A549 (cell line): ENCODE results near the gene TAS2R5. TPM values are rescaled to one million over a fixed set of nuclear protein-coding genes. Genes with fewer than 3 reads are reported as not detected.
A peak's percentile ranks its signal among the peaks of the same experiment; 100 is the strongest.

ENCODE experiments used
- ATAC-seq, 2 experiments: fragments of 200-7000 bp in 1 of 2; fragments of >200 bp in 1 of 2; cut with Nextera tagmentation in 1 of 2; cut with Tn5 transposase in 1 of 2; 3 replicates each; pipeline versions ENCODE4 v1.8.0 to v1.9.1; 2018 to 2020; ENCODE audit warnings: mild to moderate bottlenecking in 1 of 2, moderate library complexity in 1 of 2
- CTCF ChIA-PET: fragments of 300-600 bp; sonication (Branson Sonifier 250); formaldehyde crosslinking; extraction: SDS; loops from one replicate; lab custom pipeline; 2021; ENCODE audit warnings: antibody characterized with exemption, inconsistent platforms; lab: Yijun Ruan, JAX
- POLR2A ChIA-PET: fragments of 350-600 bp; formaldehyde crosslinking; extraction: SDS; loops from one replicate; lab custom pipeline; 2021; ENCODE audit warnings: antibody characterized with exemption, inconsistent platforms; lab: Yijun Ruan, JAX
- DNase-seq, 2 experiments: peaks; one replicate each; pipeline versions ENCODE4 v3.0.0 to v3.0.0-alpha.2; 2011 to 2016; ENCODE audit warnings: low read depth in 1 of 2, low spot score in 1 of 2
- FAIRE-seq: peaks from 2 replicates; lab custom pipeline; 2011; peaks lifted over from hg19 to GRCh38; lab: Jason Lieb, UNC
- H3K27ac ChIP-seq, 2 experiments: fragments of >200 bp; sonication (Bioruptor Twin); formaldehyde crosslinking; 3 replicates each; pipeline ENCODE4 v1.5.1; 2016 to 2017
- H3K4me1 ChIP-seq: fragments of >200 bp; sonication (Bioruptor Twin); formaldehyde crosslinking; 3 replicates; pipeline ENCODE4 v1.6.1; 2016
- H3K4me2 ChIP-seq: fragments of >200 bp; sonication (Bioruptor Twin); formaldehyde crosslinking; 3 replicates; pipeline ENCODE4 v1.6.1; 2016
- H3K4me3 ChIP-seq: fragments of >200 bp; sonication (Bioruptor Twin); formaldehyde crosslinking; 3 replicates; pipeline ENCODE4 v1.5.1; 2016
- H3K9me3 ChIP-seq: fragments of >200 bp; sonication (Bioruptor Twin); formaldehyde crosslinking; 3 replicates; pipeline ENCODE4 v1.6.1; 2016
- BCL3 ChIP-seq: fragments of >200 bp; sonication (Bioruptor Twin); formaldehyde crosslinking; IDR thresholded peaks from 3 replicates; pipeline ENCODE4 v1.6.1; 2016
- CBX2 ChIP-seq: fragments of 200-600 bp; sonication (generic); IDR thresholded peaks from 2 replicates; pipeline ENCODE4 v1.6.1; 2016; ENCODE audit warnings: low read depth, mild to moderate bottlenecking, borderline replicate concordance
- CBX8 ChIP-seq: fragments of 200-600 bp; sonication (generic); IDR thresholded peaks from 2 replicates; pipeline ENCODE4 v1.6.1; 2016
- CTCF ChIP-seq: fragments of >200 bp; sonication (Bioruptor Twin); formaldehyde crosslinking; IDR thresholded peaks from 3 replicates; pipeline ENCODE4 v1.5.1; 2016
- EHMT2 ChIP-seq: fragments of 200-600 bp; sonication (generic); IDR thresholded peaks from 2 replicates; pipeline ENCODE4 v1.6.1; 2016; ENCODE audit warnings: antibody characterized with exemption, low read depth, mild to moderate bottlenecking, moderate library complexity
- EP300 ChIP-seq, 2 experiments: fragments of >200 bp; sonication (Bioruptor Twin); formaldehyde crosslinking; IDR thresholded peaks; 2 replicates in 1 of 2; 3 replicates in 1 of 2; pipeline ENCODE4 v1.6.1; 2016 to 2017
- FOSB ChIP-seq: fragments of 250-450 bp; sonication (Bioruptor Pico); IDR thresholded peaks from 2 replicates; pipeline ENCODE4 v1.5.0; 2020; ENCODE audit warnings: mild to moderate bottlenecking, moderate library complexity
- HDAC2 ChIP-seq: fragments of 200-600 bp; sonication (generic); IDR thresholded peaks from 2 replicates; pipeline ENCODE4 v1.6.1; 2016
- HES2 ChIP-seq: fragments of >200 bp; sonication (Bioruptor Twin); formaldehyde crosslinking; IDR thresholded peaks from 2 replicates; pipeline ENCODE4 v1.6.1; 2016
- HMGXB4 ChIP-seq: fragments of 250-450 bp; sonication (Bioruptor Pico); IDR thresholded peaks from 2 replicates; pipeline ENCODE4 v1.5.0; 2021; ENCODE audit warnings: mild to moderate bottlenecking, moderate library complexity, borderline replicate concordance
- HOXA7 ChIP-seq: fragments of 250-450 bp; sonication (Bioruptor Pico); IDR thresholded peaks from 2 replicates; pipeline ENCODE4 v1.5.0; 2020; ENCODE audit warnings: mild to moderate bottlenecking, moderate library complexity
- JUNB ChIP-seq: fragments of >200 bp; sonication (Bioruptor Twin); formaldehyde crosslinking; IDR thresholded peaks from 2 replicates; pipeline ENCODE4 v1.6.1; 2016
- KDM1A ChIP-seq: fragments of 200-600 bp; sonication (generic); IDR thresholded peaks from 2 replicates; pipeline ENCODE4 v1.6.1; 2016; ENCODE audit warnings: low read depth, mild to moderate bottlenecking
- NPAS2 ChIP-seq: fragments of 250-450 bp; sonication (Bioruptor Pico); IDR thresholded peaks from 2 replicates; pipeline ENCODE4 v1.8.0; 2022; ENCODE audit warnings: mild to moderate bottlenecking, moderate library complexity, borderline replicate concordance
- RAD21 ChIP-seq, 2 experiments: fragments of >200 bp in 1 of 2; sonication (Bioruptor Twin) in 1 of 2; formaldehyde crosslinking in 1 of 2; IDR thresholded peaks in 1 of 2; conservative IDR thresholded peaks in 1 of 2; 2 replicates in 1 of 2; 3 replicates in 1 of 2; pipeline ENCODE4 v1.6.1; 2012 to 2018; ENCODE audit warnings: inconsistent platforms in 1 of 2
- REST ChIP-seq: fragments of 200-600 bp; sonication (generic); IDR thresholded peaks from 2 replicates; pipeline ENCODE4 v1.6.1; 2016; ENCODE audit warnings: antibody characterized with exemption, mild to moderate bottlenecking, moderate library complexity
- RNF2 ChIP-seq: fragments of 200-600 bp; sonication (generic); IDR thresholded peaks from 2 replicates; pipeline ENCODE4 v1.6.1; 2016; ENCODE audit warnings: low read depth, mild to moderate bottlenecking, antibody characterized with exemption, moderate library complexity, borderline replicate concordance
- TFCP2L1 ChIP-seq: fragments of 250-450 bp; sonication (Bioruptor Pico); IDR thresholded peaks from 2 replicates; pipeline ENCODE4 v1.5.0; 2021; ENCODE audit warnings: mild to moderate bottlenecking
- ZSCAN20 ChIP-seq: fragments of 250-450 bp; sonication (Bioruptor Pico); IDR thresholded peaks from 2 replicates; pipeline ENCODE4 v1.8.0; 2022; ENCODE audit warnings: mild to moderate bottlenecking, moderate library complexity
- WGBS: methylation state at CpG from one replicate; pipeline ENCODE4 v1.1.6; 2017; ENCODE audit errors: missing lambda C conversion rate; 5-methylcytosine and 5-hydroxymethylcytosine counted together
- polyA plus RNA-seq, 4 experiments: library from polyadenylated mRNA; depleted of rRNA in 3 of 4; stranded (reverse); fragments of >200 nt; fragmentation: RNase III in 1 of 4; extraction: RNeasy Plus Mini Kit Qiagen cat#74134 plus additional on column Dnase treatment in 1 of 4; gene quantifications; 2 replicates in 3 of 4; 3 replicates in 1 of 4; pipeline ENCODE4 v1.2.3, GENCODE V29; 2011 to 2017

Gene TAS2R5
- polyA plus RNA-seq, 2 of the 4 experiments (the other 2 are of a cell fraction) = 0.61 to 1.8 TPM

- no peak for ATAC-seq
- ChIA-PET POLR2A (no interaction called here), CTCF (no interaction called here)
- H3K9me3 ChIP-seq = peaks cover 59% of the 10 kb centered on the region
- H3K27ac ChIP-seq = no peak overlapping the region
- TF ChIP-seq KDM1A (no peak), REST (no peak), CTCF (no peak; the same call in 2 of the 3 replicates), NPAS2 (no peak), JUNB (no peak), RNF2 (no peak), FOSB (CRISPR knock-in tag) (no peak), BCL3 (no peak), ZSCAN20 (CRISPR knock-in tag) (no peak), TFCP2L1 (no peak)
- FAIRE-seq = no peak
- no peak overlapping the region for H3K4me2 ChIP-seq
- H3K4me1 ChIP-seq = no peaks in the 10 kb centered on the region
- WGBS = 95% methylated on average over 13 of the region's 13 CpGs
- DNase-seq = peak in 1 of 2 experiments; percentile 32
- no peak overlapping the region for H3K4me3 ChIP-seq
Measured at GRCh38 chr7:141752634-141753033, 37.4 kb upstream of the TAS2R5 start.

GRCh38 chr7:141754939-141755338 lies 35.1 kb upstream of the TAS2R5 start:
- FAIRE-seq (no peak), ATAC-seq (peak in 1 of 2 experiments; percentile 42; a peak in 3 of 6 replicates), DNase-seq (peak in 1 of 2 experiments; percentile 33)
- POLR2A ChIA-PET = no interaction called here
- no peak for TF ChIP-seq EHMT2
- TF ChIP-seq RAD21 (conservative IDR thresholded peaks at IDR 0.05 in 1 of 2, IDR thresholded peaks at IDR 0.05 in 1 of 2) = peak in 1 of 2 experiments; percentile 18; a peak in 1 of 5 replicates
- TF ChIP-seq CBX8 = no peak
- TF ChIP-seq BCL3 = no peak
- TF ChIP-seq FOSB (CRISPR knock-in tag) = no peak
- TF ChIP-seq HDAC2 = no peak
- TF ChIP-seq TFCP2L1 = no peak
- no peak for TF ChIP-seq HOXA7
- no peak for TF ChIP-seq CBX2
- TF ChIP-seq HES2 = no peak
- TF ChIP-seq CTCF = peak; percentile 15; the same call in 1 of the 3 replicates
- no peak for TF ChIP-seq EP300 (IDR thresholded peaks at IDR 0.05)
- TF ChIP-seq HMGXB4 (CRISPR knock-in tag) = no peak
- TF ChIP-seq RNF2 = no peak
- Histone ChIP-seq H3K4me3 (no peak overlapping the region), H3K4me1 (no peaks in the 10 kb centered on the region), H3K27ac (no peak overlapping the region), H3K9me3 (peaks cover 42% of the 10 kb centered on the region), H3K4me2 (no peak overlapping the region)
- 96% methylated on average over 6 of the region's 6 CpGs for WGBS
- CTCF ChIA-PET = no interaction called here
